DND-41 (cell line): Measurements from ENCODE around the gene HTD2.

Source experiments
- EZH2 ChIP-seq: IDR thresholded peaks from 3 replicates; pipeline ENCODE4 v1.6.1; 2012; ENCODE audit warnings: borderline replicate concordance, low read depth, mild to moderate bottlenecking, moderate library complexity, low read length, inconsistent platforms; ENCODE audit not compliant: severe bottlenecking
- TF ChIP-seq, protein P1 (sequence below): IDR thresholded peaks from 2 replicates; pipeline ENCODE4 v1.5.1; 2012; ENCODE audit warnings: borderline replicate concordance, low read length, moderate library complexity, mild to moderate bottlenecking; ENCODE audit not compliant: poor library complexity, severe bottlenecking; ENCODE audit errors: extremely low read depth

DNA sequence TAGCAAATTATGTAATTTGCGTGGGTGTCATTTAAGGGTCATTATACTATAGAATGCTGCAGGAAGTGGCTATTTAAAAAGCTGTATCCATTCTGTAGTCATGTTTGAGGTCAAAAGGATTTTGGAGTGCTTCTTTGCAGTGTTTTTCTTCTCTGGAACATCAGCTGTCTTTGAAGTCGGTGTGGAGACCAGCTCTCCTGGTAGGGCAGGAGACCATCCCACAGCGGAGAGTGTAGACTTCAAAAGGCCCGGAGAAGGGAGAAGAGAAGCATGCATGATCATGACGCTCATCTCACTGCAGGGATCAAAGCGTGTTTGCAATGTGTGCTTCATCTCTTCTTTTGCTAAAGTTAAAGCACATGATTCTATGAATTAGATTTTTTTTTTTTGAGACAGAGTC lies 46.3 kb downstream of the HTD2 start:
- TF ChIP-seq, protein P1, sequence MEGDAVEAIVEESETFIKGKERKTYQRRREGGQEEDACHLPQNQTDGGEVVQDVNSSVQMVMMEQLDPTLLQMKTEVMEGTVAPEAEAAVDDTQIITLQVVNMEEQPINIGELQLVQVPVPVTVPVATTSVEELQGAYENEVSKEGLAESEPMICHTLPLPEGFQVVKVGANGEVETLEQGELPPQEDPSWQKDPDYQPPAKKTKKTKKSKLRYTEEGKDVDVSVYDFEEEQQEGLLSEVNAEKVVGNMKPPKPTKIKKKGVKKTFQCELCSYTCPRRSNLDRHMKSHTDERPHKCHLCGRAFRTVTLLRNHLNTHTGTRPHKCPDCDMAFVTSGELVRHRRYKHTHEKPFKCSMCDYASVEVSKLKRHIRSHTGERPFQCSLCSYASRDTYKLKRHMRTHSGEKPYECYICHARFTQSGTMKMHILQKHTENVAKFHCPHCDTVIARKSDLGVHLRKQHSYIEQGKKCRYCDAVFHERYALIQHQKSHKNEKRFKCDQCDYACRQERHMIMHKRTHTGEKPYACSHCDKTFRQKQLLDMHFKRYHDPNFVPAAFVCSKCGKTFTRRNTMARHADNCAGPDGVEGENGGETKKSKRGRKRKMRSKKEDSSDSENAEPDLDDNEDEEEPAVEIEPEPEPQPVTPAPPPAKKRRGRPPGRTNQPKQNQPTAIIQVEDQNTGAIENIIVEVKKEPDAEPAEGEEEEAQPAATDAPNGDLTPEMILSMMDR, result no peak
- no peak for TF ChIP-seq EZH2
